Mucosa of descending colon (tissue), 3 donors: ENCODE data around the gene TEN1. TPM values are rescaled to one million over a fixed set of nuclear protein-coding genes. Genes with fewer than 3 reads are reported as not detected.

ENCODE experiments used
- ATAC-seq: fragments of 200-7000 bp; cut with Tn5 transposase; one replicate; pipeline ENCODE4 v1.9.1; 2020; ENCODE audit warnings: mild to moderate bottlenecking, moderate library complexity
- DNase-seq, 3 donors: peaks; one replicate each; pipeline ENCODE4 v3.0.0-alpha.2; 2020
- H3K36me3 ChIP-seq: fragments of 200-600 bp; one replicate; pipeline ENCODE4 v1.8.0; 2021; ENCODE audit warnings: low read depth, mild to moderate bottlenecking
- H3K4me1 ChIP-seq: fragments of 200-600 bp; one replicate; pipeline ENCODE4 v1.8.0; 2021; ENCODE audit warnings: low read depth, mild to moderate bottlenecking
- H3K4me3 ChIP-seq: fragments of 200-600 bp; one replicate; pipeline ENCODE4 v1.8.0; 2021; ENCODE audit warnings: mild to moderate bottlenecking
- H3K9me3 ChIP-seq: fragments of 200-600 bp; one replicate; pipeline ENCODE4 v1.8.0; 2021; ENCODE audit warnings: mild to moderate bottlenecking
- intact Hi-C, 2 donors: fragments of 100-400 bp; cut with DNase I in 1 of 2; cut with micrococcal nuclease in 1 of 2; formaldehyde crosslinking; loops; one replicate each; pipeline versions ENCODE4 v1.11.0 to v1.11.1; 2022; cut with DNase I, micrococcal nuclease
- total RNA-seq, 3 donors: library from RNA; stranded (reverse); fragmentation: NEBNext Ultra II Directional in 2 of 3; extraction: Animal tissue kit (Norgen Biotek cat#: 25700) in 2 of 3; gene quantifications; one replicate each; pipeline versions ENCODE4 v1.2.1 to v1.2.4, GENCODE V29; 2021 to 2023
- TF ChIP-seq, protein P1 (sequence below): fragments of 200-600 bp; IDR thresholded peaks from one replicate; pipeline ENCODE4 v1.8.0; 2022; ENCODE audit warnings: antibody characterized with exemption, mild to moderate bottlenecking
- donor health status: DM: no; HTN: no; CAD: no; lungs with moderate emphysema.
- donor health status: DM: no; HTN: no; CAD: no.
- donor health status: DM: no; HTN: yes; CAD: no.

Gene TEN1
- total RNA-seq, 3 donors from 2014 or later: 16.1 to 36.4 (median 23.1) TPM

DNA sequence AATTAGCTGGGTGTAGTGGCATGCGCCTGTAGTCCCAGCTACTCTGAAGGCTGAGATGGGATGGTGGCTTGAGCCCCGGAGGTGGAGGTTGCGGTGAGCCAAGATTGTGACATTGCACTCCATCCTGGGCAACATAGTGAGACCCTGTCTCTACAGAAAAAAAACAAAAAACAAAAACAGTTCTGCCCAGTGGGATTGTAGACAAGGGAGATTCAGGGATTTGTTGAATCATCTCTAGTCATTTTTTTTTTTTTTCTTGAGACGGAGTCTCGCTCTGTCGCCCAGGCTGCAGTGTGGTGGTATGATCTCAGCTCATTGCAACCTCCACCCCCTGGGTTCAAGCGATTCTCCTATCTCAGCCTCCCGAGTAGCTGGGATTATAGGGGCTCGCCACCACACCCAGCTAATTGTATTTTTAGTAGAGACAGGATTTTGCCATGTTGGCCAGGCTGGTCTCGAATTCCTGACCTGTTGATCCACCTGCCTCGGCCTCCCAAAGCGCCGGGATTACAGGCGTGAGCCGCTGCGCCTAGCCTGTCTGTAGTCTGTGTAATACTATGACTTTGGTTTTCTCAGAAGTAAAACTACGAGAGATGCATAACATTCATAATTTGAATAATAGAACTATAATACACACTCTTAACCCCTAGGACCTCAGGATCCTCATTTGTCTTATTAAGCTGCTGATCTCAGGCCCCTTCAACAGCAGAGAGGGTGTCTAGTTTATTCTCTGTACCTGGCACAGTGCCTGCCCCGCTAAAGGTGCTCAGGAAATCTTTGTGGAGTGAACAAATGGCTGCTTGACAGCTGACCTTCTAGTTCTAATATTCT, 1.4 kb downstream of the TEN1 start:
- TF ChIP-seq, protein P1, sequence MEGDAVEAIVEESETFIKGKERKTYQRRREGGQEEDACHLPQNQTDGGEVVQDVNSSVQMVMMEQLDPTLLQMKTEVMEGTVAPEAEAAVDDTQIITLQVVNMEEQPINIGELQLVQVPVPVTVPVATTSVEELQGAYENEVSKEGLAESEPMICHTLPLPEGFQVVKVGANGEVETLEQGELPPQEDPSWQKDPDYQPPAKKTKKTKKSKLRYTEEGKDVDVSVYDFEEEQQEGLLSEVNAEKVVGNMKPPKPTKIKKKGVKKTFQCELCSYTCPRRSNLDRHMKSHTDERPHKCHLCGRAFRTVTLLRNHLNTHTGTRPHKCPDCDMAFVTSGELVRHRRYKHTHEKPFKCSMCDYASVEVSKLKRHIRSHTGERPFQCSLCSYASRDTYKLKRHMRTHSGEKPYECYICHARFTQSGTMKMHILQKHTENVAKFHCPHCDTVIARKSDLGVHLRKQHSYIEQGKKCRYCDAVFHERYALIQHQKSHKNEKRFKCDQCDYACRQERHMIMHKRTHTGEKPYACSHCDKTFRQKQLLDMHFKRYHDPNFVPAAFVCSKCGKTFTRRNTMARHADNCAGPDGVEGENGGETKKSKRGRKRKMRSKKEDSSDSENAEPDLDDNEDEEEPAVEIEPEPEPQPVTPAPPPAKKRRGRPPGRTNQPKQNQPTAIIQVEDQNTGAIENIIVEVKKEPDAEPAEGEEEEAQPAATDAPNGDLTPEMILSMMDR: no peak
- Histone ChIP-seq H3K4me3 (no peak overlapping the region), H3K36me3 (no peaks in the 10 kb centered on the region), H3K4me1 (peaks cover 46% of the 10 kb centered on the region), H3K9me3 (no peaks in the 10 kb centered on the region)
- ATAC-seq (no peak), DNase-seq (no peak)
- intact Hi-C loops: no loop called here

DNA sequence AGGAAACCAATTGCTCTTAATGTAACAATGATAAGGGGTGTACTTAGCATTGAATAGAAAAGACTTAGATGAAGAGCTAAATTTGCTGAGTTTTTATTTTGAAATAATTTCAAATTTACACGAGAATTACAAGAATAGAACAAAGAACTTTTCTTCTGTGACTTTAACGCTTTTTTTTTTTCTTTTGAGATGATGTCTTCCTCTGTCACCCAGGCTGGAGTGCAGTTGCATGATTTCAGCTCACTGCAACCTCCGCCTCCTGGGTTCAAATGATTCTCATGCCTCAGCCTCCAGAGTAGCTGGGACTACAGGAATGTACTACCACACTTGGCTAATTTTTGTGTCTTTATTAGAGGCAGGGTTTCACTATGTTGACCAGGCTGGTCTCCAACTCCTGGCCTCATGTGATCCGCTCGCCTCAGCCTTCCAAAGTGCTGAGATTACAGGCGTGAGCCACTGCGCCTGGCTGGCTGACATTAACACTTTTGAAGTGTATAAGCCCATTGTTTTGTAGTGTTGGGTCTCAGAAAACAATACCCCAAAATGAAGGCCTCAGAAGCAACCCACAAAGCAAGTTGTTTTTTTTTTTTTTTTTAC, 2.1 kb downstream of the TEN1 start:
- Histone ChIP-seq H3K4me3 (no peak overlapping the region), H3K4me1 (peaks cover 44% of the 10 kb centered on the region), H3K36me3 (no peaks in the 10 kb centered on the region), H3K9me3 (no peaks in the 10 kb centered on the region)
- DNase-seq: no peak
- intact Hi-C loops: no loop called here
- TF ChIP-seq, protein P1: no peak
- no peak for ATAC-seq

DNA sequence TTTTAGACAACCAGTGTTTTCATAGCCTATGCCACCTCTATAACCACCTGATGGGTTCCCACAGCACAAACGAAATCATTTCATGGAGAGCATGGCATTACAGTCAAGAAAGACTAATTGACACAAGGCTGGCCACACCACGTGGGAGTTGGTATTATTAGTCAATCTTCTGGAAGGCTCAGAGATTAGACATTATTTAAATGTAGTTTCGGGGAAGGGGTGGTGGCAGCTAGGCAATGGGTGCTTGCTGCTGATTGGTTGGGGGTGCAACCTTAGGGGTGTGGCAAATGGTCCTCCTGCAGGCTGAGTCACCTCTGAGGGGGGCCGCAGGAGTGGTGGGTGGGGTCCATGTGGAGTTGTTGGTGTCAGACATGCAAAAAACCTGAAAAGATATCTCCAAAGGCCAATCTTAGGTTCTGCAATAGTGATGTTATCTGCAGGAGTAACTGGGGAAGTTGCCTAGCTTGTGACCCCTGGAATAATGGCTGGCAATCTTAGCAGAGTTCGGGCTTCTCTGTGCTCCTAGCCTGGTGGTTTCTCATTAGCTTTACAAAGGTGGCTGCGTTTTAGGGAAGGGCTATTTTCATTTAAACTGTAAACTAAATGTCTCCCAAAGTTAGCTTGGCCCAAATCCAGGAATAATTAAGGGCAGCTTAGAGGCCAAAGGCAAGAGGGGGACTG, 4.6 kb downstream of the TEN1 start:
- Histone ChIP-seq H3K4me3 (no peak overlapping the region), H3K36me3 (no peaks in the 10 kb centered on the region), H3K4me1 (peaks cover 22% of the 10 kb centered on the region), H3K9me3 (no peaks in the 10 kb centered on the region)
- DNase-seq: peak in 1 of 3 donors; percentile 44
- TF ChIP-seq, protein P1: no peak
- intact Hi-C loops: no loop called here
- no peak for ATAC-seq

DNA sequence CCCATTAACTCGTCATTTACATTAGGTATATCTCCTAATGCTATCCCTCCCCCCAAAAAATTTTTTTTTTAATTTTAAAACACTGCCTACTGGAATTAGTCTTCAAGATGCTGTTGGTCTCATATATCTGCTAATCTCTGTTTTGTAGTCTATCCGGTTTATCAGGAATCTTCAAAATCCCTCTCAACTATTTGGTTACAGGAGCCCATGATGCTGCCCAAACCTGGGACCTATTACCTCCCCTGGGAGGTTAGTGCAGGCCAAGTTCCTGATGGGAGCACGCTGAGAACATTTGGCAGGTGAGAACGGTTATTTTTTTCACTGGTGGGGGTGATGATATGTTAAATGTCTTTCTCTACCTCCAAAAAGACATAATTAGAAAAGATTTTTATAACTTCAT, 6.9 kb downstream of the TEN1 start:
- intact Hi-C loops: no loop called here
- Histone ChIP-seq H3K4me1 (peaks cover 11% of the 10 kb centered on the region), H3K9me3 (no peaks in the 10 kb centered on the region), H3K36me3 (no peaks in the 10 kb centered on the region), H3K4me3 (no peak overlapping the region)
- TF ChIP-seq, protein P1: no peak
- DNase-seq (no peak), ATAC-seq (no peak)

DNA sequence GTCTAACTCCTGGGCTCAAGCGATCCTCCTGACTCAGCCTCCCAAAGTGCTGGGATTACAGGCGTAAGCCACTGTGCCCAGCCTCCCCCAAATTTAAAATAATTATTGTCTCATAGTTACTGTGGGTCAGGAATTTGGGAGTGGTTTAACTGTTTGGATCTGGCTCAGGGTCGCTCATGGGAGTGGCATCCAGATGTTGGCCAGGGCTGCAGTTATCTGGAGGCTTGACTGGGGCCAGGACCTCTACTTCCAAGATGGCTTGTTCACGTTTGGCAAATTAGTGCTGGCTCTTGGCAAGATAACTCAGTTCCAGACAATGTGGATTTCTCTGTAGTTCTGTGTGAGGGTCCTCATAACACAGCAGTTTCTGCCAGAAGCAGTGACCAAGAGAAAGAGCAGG, 8.0 kb downstream of the TEN1 start:
- DNase-seq: peak in 1 of 3 donors; percentile 9
- no peaks in the 10 kb centered on the region for H3K9me3 ChIP-seq
- no peak overlapping the region for H3K4me3 ChIP-seq
- peaks cover 10% of the 10 kb centered on the region for H3K4me1 ChIP-seq
- no peaks in the 10 kb centered on the region for H3K36me3 ChIP-seq
- TF ChIP-seq, protein P1: no peak
- no peak for ATAC-seq
- intact Hi-C loops: no loop called here
